HepG2 (cell line): ENCODE data around the gene TULP4.

ENCODE experiments used
- ATF7-NPFF ChIP-seq: sonication (generic); formaldehyde crosslinking; IDR thresholded peaks from 2 replicates; pipeline ENCODE4 v1.8.1; 2023; ENCODE audit warnings: mild to moderate bottlenecking, low read depth, missing genetic modification reagents, moderate library complexity
- CC2D1A ChIP-seq: sonication (generic); formaldehyde crosslinking; IDR thresholded peaks from 2 replicates; pipeline ENCODE4 v1.8.1; 2023; ENCODE audit warnings: mild to moderate bottlenecking, missing genetic modification reagents
- CTCF ChIP-seq: sonication (generic); formaldehyde crosslinking; IDR thresholded peaks from 2 replicates; pipeline ENCODE4 v1.5.0; 2020; ENCODE audit warnings: mild to moderate bottlenecking, missing genetic modification reagents, moderate library complexity
- ELF3 ChIP-seq: IDR thresholded peaks from 2 replicates; pipeline ENCODE4 v1.6.1; 2016; ENCODE audit warnings: missing genetic modification reagents, missing compliant biosample characterization
- EZH2 ChIP-seq: conservative IDR thresholded peaks from 2 replicates; pipeline ENCODE4 v1.6.1; 2012; ENCODE audit warnings: mild to moderate bottlenecking, low read depth, low read length, moderate library complexity
- FOSL1 ChIP-seq: sonication (generic); formaldehyde crosslinking; IDR thresholded peaks from 2 replicates; pipeline ENCODE4 v1.9.0; 2021; ENCODE audit warnings: missing genetic modification reagents, borderline replicate concordance
- FOXP4 ChIP-seq: sonication (generic); formaldehyde crosslinking; IDR thresholded peaks from 2 replicates; pipeline ENCODE4 v1.4.0; 2020; ENCODE audit warnings: missing genetic modification reagents
- NCOA5 ChIP-seq: sonication (generic); formaldehyde crosslinking; IDR thresholded peaks from 2 replicates; pipeline ENCODE4 v1.4.0; 2020; ENCODE audit warnings: missing genetic modification reagents
- PAX8 ChIP-seq: sonication (generic); formaldehyde crosslinking; IDR thresholded peaks from 2 replicates; pipeline ENCODE4 v1.8.0; 2022; ENCODE audit warnings: mild to moderate bottlenecking, missing genetic modification reagents, borderline replicate concordance
- STAT6 ChIP-seq: sonication (generic); formaldehyde crosslinking; IDR thresholded peaks from 2 replicates; pipeline ENCODE4 v1.4.0; 2020; ENCODE audit warnings: missing genetic modification reagents, mild to moderate bottlenecking, borderline replicate concordance
- ZNF318 ChIP-seq: sonication (generic); formaldehyde crosslinking; IDR thresholded peaks from 2 replicates; pipeline ENCODE4 v1.4.0; 2020; ENCODE audit warnings: mild to moderate bottlenecking, missing genetic modification reagents
- ZNF512 ChIP-seq: sonication (generic); formaldehyde crosslinking; IDR thresholded peaks from 2 replicates; pipeline ENCODE4 v1.4.0; 2020; ENCODE audit warnings: mild to moderate bottlenecking, missing genetic modification reagents

GRCh38 chr6:158437571-158437970 is 125.3 kb downstream of the TULP4 start:
- TF ChIP-seq CC2D1A (CRISPR knock-in tag) = no peak
- no peak for TF ChIP-seq PAX8
- no peak for TF ChIP-seq ZNF512
- TF ChIP-seq EZH2 = no peak
- TF ChIP-seq CTCF (CRISPR knock-in tag) = no peak
- no peak for TF ChIP-seq ZNF318 (CRISPR knock-in tag)
- no peak for TF ChIP-seq FOXP4 (CRISPR knock-in tag)
- TF ChIP-seq ATF7-NPFF (CRISPR knock-in tag) = no peak
- no peak for TF ChIP-seq ELF3 (CRISPR knock-in tag)
- no peak for TF ChIP-seq FOSL1 (CRISPR knock-in tag)
- TF ChIP-seq NCOA5 (CRISPR knock-in tag) = no peak
- no peak for TF ChIP-seq STAT6
